B cell (primary cell): ENCODE measurements around the gene IRF8. TPM values are rescaled to one million over a fixed set of nuclear protein-coding genes. Genes with fewer than 3 reads are reported as not detected.

ENCODE experiments used
- ATAC-seq: fragments of 200-7000 bp; cut with Tn5 transposase; one replicate; pipeline ENCODE4 v1.10.0; 2021; ENCODE audit warnings: low read depth, mild to moderate bottlenecking, moderate number of reproducible peaks, moderate library complexity
- CTCF ChIA-PET: fragments of 350-600 bp; sonication (Branson Sonifier 250); formaldehyde crosslinking; loops from one replicate; lab custom pipeline; 2021; ENCODE audit warnings: antibody characterized with exemption, inconsistent platforms; lab: Charles Lee
- POLR2A ChIA-PET: fragments of 350-600 bp; sonication (Branson Sonifier 250); formaldehyde crosslinking; loops from one replicate; lab custom pipeline; 2021; ENCODE audit warnings: antibody characterized with exemption; lab: Charles Lee
- DNase-seq: peaks from one replicate; pipeline ENCODE4 v3.0.0; 2013
- H2AFZ ChIP-seq: 2 replicates; pipeline ENCODE4 v1.6.1; 2012; ENCODE audit warnings: mild to moderate bottlenecking, low read depth, low read length; ENCODE audit not compliant: insufficient read depth, poor library complexity, severe bottlenecking
- H3K27ac ChIP-seq, 2 donors: 1 replicate in 1 of 2; 2 replicates in 1 of 2; pipeline ENCODE4 v1.5.1; 2012 to 2013; ENCODE audit warnings: low read length in 2 of 2, mild to moderate bottlenecking in 2 of 2, moderate library complexity in 1 of 2
- H3K27me3 ChIP-seq, 4 experiments: fragments of 200-600 bp in 1 of 4; sonication (generic) in 1 of 4; replicated peaks in 1 of 4; 1 replicate in 2 of 4; 2 replicates in 2 of 4; pipeline versions ENCODE4 v1.6.1 to v1.7.0; 2013 to 2016; ENCODE audit warnings: low read length in 3 of 4, mild to moderate bottlenecking in 2 of 4, mixed read lengths in 1 of 4, moderate library complexity in 1 of 4; ENCODE audit not compliant: insufficient read depth in 4 of 4, control insufficient read depth in 3 of 4; ENCODE audit errors: control extremely low read depth in 1 of 4
- H3K36me3 ChIP-seq, 2 experiments: replicated peaks in 1 of 2; 1 replicate in 1 of 2; 2 replicates in 1 of 2; pipeline versions ENCODE4 v1.6.1 to v1.7.1; 2013; ENCODE audit warnings: low read length in 1 of 2; ENCODE audit not compliant: insufficient read depth in 2 of 2, control insufficient read depth in 1 of 2; ENCODE audit errors: control extremely low read depth in 1 of 2, extremely low read depth in 1 of 2
- H3K4me1 ChIP-seq, 2 donors: fragments of 200-600 bp in 1 of 2; sonication (generic) in 1 of 2; 1 replicate in 1 of 2; 2 replicates in 1 of 2; pipeline versions ENCODE4 v1.5.1 to v1.6.1; 2013 to 2017; ENCODE audit warnings: low read length in 2 of 2; ENCODE audit not compliant: control insufficient read depth in 2 of 2, insufficient read depth in 2 of 2
- H3K4me2 ChIP-seq: replicated peaks from 2 replicates; pipeline ENCODE3; 2012; ENCODE audit warnings: mild to moderate bottlenecking, low read depth, low read length; ENCODE audit not compliant: poor library complexity, severe bottlenecking
- H3K4me3 ChIP-seq, 5 experiments: fragments of 200-600 bp in 1 of 5; sonication (generic) in 1 of 5; 1 replicate in 3 of 5; 2 replicates in 2 of 5; pipeline versions ENCODE4 v1.5.1 to v1.7.0; 2011 to 2016; ENCODE audit warnings: low read length in 4 of 5, mild to moderate bottlenecking in 4 of 5, low read depth in 2 of 5, control low read depth in 1 of 5, moderate library complexity in 1 of 5; ENCODE audit not compliant: insufficient read depth in 1 of 5; ENCODE audit errors: control extremely low read depth in 1 of 5, extremely low read depth in 1 of 5
- H3K79me2 ChIP-seq: fragments of 200-600 bp; sonication (generic); one replicate; pipeline ENCODE4 v1.6.0; 2016; ENCODE audit warnings: low read length; ENCODE audit not compliant: control insufficient read depth, insufficient read depth
- H3K9ac ChIP-seq: fragments of 200-600 bp; sonication (generic); 2 replicates; pipeline ENCODE4 v1.6.1; 2017; ENCODE audit warnings: mild to moderate bottlenecking, low read length, moderate library complexity
- H3K9me3 ChIP-seq, 3 donors: one replicate each; pipeline versions ENCODE4 v1.6.1 to v1.7.1; 2013; ENCODE audit warnings: low read length in 2 of 3; ENCODE audit not compliant: control insufficient read depth in 2 of 3, insufficient read depth in 1 of 3; ENCODE audit errors: control extremely low read depth in 1 of 3
- H4K20me1 ChIP-seq: 2 replicates; pipeline ENCODE4 v1.6.0; 2012; ENCODE audit warnings: mild to moderate bottlenecking, low read length; ENCODE audit not compliant: insufficient read depth, control insufficient read depth, poor library complexity, severe bottlenecking
- H3K27ac Mint-ChIP-seq: one replicate; pipeline ENCODE4 v1.8.0; 2021; ENCODE audit warnings: mixed read lengths
- H3K27me3 Mint-ChIP-seq: one replicate; pipeline ENCODE4 v1.8.0; 2021; ENCODE audit warnings: mixed read lengths
- H3K4me1 Mint-ChIP-seq: one replicate; pipeline ENCODE4 v1.8.0; 2021; ENCODE audit warnings: mixed read lengths
- H3K4me3 Mint-ChIP-seq: one replicate; pipeline ENCODE4 v1.8.0; 2021; ENCODE audit warnings: mixed read lengths
- H3K9me3 Mint-ChIP-seq: one replicate; pipeline ENCODE4 v1.8.0; 2022; ENCODE audit warnings: mixed read lengths; ENCODE audit not compliant: insufficient read depth
- CTCF ChIP-seq: fragments of 200-600 bp; IDR thresholded peaks from one replicate; pipeline ENCODE4 v1.8.0; 2022; ENCODE audit warnings: antibody characterized with exemption, mild to moderate bottlenecking
- EZH2 ChIP-seq: IDR thresholded peaks from 2 replicates; pipeline ENCODE4 v1.6.1; 2012; ENCODE audit warnings: borderline replicate concordance, low read depth, mild to moderate bottlenecking, moderate library complexity, low read length; ENCODE audit not compliant: insufficient read depth, poor library complexity, severe bottlenecking
- WGBS: methylation state at CpG from one replicate; pipeline ENCODE4 v1.1.5; 2013; ENCODE audit warnings: missing lambda C conversion rate; ENCODE audit not compliant: insufficient coverage; 5-methylcytosine and 5-hydroxymethylcytosine counted together
- intact Hi-C: fragments of 100-400 bp; cut with micrococcal nuclease; formaldehyde crosslinking; loops from one replicate; pipeline ENCODE4 v1.10.0; 2022
- polyA plus RNA-seq: library from polyadenylated mRNA; depleted of rRNA; stranded (reverse); fragments of >200 nt; gene quantifications from 2 replicates; pipeline ENCODE4 v1.2.3, GENCODE V29; 2012
- total RNA-seq, 2 donors: library from RNA; stranded (reverse); fragments of 120-200 nt in 1 of 2; gene quantifications; 1 replicate in 1 of 2; 2 replicates in 1 of 2; pipeline versions ENCODE4 v1.2.3 to v1.2.4, GENCODE V29; 2013 to 2022

IRF8 gene
- total and polyA plus RNA-seq, 2 donors (not counting 1 experiment from before 2014, with no cell fraction given), result 309 to 332 TPM

- no peak overlapping the region for H2AFZ ChIP-seq
- POLR2A ChIA-PET, result interaction anchor here (1.1 to 3.5 kb wide), 5 partner anchors 12 to 76 kb away, joined by 3 to 16 read pairs (median 5); no protein-coding TSS in a partner anchor
- peak overlapping the region; percentile 92 for H3K4me3 Mint-ChIP-seq
- peak; percentile 55 for DNase-seq
- H3K4me1 ChIP-seq, result peaks cover 30 to 38% of the 10 kb centered on the region in 2 donors
- no peak overlapping the region for H3K27ac ChIP-seq
- H3K27me3 Mint-ChIP-seq, result no peaks in the 10 kb centered on the region
- no peak for ATAC-seq
- no peak overlapping the region for H3K4me3 ChIP-seq
- peaks cover 2 to 27% of the 10 kb centered on the region in 2 experiments for H3K36me3 ChIP-seq
- peaks cover 31% of the 10 kb centered on the region for H4K20me1 ChIP-seq
- peak overlapping the region; percentile 94 for H3K9ac ChIP-seq
- intact Hi-C loops, result no loop called here
- peaks cover 52% of the 10 kb centered on the region for H3K79me2 ChIP-seq
- WGBS, result no CpG with 5 or more reads among the region's 2 CpGs
- H3K9me3 Mint-ChIP-seq, result no peaks in the 10 kb centered on the region
- TF ChIP-seq CTCF, result no peak
- TF ChIP-seq EZH2, result no peak
- peak overlapping the region; percentile 48 for H3K27ac Mint-ChIP-seq
- no peaks in the 10 kb centered on the region for H3K9me3 ChIP-seq
- H3K4me1 Mint-ChIP-seq, result peaks cover 58% of the 10 kb centered on the region
- CTCF ChIA-PET, result interaction anchor here (0.7 to 14.4 kb wide), 8 partner anchors 13 to 120 kb away, joined by 3 to 364 read pairs (median 18); no protein-coding TSS in a partner anchor
- peak overlapping the region; percentile 82 for H3K4me2 ChIP-seq
- no peaks in the 10 kb centered on the region for H3K27me3 ChIP-seq
Measured at GRCh38 chr16:85897382-85897781, 1.6 kb upstream of the IRF8 start.

GRCh38 chr16:85899444-85899843 is 482 bp downstream of the IRF8 start:
- DNase-seq, result no peak
- Histone ChIP-seq H3K9me3 (no peaks in the 10 kb centered on the region), H3K79me2 (peaks cover 67% of the 10 kb centered on the region), H3K4me3 (peak overlapping the region; percentile 77 to 99 (median 88)), H3K27ac (peak overlapping the region; percentile 93 to 97), H3K27me3 (no peaks in the 10 kb centered on the region), H4K20me1 (peaks cover 32% of the 10 kb centered on the region), H2AFZ (no peak overlapping the region), H3K36me3 (peaks cover 2 to 46% of the 10 kb centered on the region in 2 experiments), H3K9ac (peak overlapping the region; percentile 94), H3K4me2 (peak overlapping the region; percentile 82), H3K4me1 (peaks cover 48 to 52% of the 10 kb centered on the region in 2 donors)
- 60% methylated on average over 1 of the region's 7 CpGs for whole genome bisulfite sequencing
- Mint-ChIP-seq H3K27me3 (no peaks in the 10 kb centered on the region), H3K4me3 (peak overlapping the region; percentile 92), H3K27ac (peak overlapping the region; percentile 98), H3K9me3 (no peaks in the 10 kb centered on the region), H3K4me1 (peaks cover 65% of the 10 kb centered on the region)
- no peak for ATAC-seq
- POLR2A ChIA-PET, result interaction anchor here (0.5 to 3.5 kb wide), 17 partner anchors 9 to 1418 kb away, joined by 3 to 16 read pairs (median 4); no protein-coding TSS in a partner anchor
- intact Hi-C loops, result loop anchor here (1.0 to 2.0 kb wide), 4 partner anchors 11 to 89 kb away; no protein-coding TSS in a partner anchor
- no peak for TF ChIP-seq EZH2
- no peak for TF ChIP-seq CTCF
- CTCF ChIA-PET, result interaction anchor here (1.4 to 14.4 kb wide), 11 partner anchors 11 to 118 kb away, joined by 3 to 364 read pairs (median 7); no protein-coding TSS in a partner anchor
